Renal cortical epithelial cell (primary cell): Measurements from ENCODE around the gene CD300LD. TPM values are rescaled to one million over a fixed set of nuclear protein-coding genes. Genes with fewer than 3 reads are reported as not detected.
"Not testable (repeated sequence)": the region's sequence is repeated elsewhere in the genome, so short reads cannot be mapped to it uniquely, and the experiment has no call there.

Experiments
- DNase-seq: peaks from one replicate; pipeline ENCODE4 v3.0.0-alpha.2; 2011; ENCODE audit warnings: low read depth
- total RNA-seq: library from RNA; depleted of rRNA; stranded (reverse); fragments of >200 nt; gene quantifications from 2 replicates; pipeline ENCODE4 v1.2.3, GENCODE V29; 2014

The CD300LD gene
- not detected in 2 replicates for total RNA-seq

DNA sequence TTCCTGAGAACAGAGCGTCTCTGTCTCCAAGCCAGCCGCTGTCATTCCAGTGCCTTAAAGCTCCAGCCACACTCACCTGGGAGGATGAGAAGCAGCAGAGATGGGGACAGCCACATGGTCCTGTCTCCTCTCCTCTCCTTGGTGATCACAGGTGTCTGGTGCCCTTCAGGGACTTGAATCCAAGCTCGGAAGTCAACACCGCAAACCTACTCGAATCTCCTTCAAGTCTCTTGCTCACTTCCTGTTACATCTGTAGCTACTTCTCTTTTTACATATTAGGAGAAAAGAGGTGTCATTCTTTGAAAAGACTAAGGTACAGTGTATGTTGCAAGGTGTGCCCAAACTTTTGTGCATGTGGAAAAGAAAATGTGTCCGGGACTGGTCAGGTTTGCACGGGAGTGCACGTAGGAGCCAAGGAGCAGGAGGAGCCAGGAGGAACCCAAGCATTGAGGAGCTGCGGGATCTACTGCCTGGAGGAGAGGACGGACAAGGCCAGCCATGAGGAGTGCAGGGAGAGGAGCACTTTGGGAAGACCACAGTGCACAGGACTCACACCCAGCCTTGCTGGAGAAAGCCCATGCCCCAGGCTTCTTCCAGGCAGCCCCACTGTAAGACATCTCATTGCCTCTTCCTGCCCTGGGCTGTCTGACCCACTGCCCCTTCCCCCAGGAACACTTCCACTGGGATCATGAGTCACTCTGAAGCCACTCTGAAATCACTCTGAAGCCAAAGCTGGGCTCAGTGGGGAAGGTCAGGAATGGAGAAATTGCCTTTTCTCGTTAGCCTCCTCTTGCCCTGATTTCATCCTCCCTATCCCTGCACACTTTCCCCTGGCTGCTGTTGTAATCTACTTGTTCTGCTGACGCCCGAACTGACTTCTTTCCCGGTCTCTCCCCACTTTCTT lies at the start of gene CD300LD:
CD300LD (minus strand) TSS at position 197 of the 904 bp plus-strand sequence; CDS start at position 116, 81 bp downstream.
- DNase-seq, result no peak

DNA sequence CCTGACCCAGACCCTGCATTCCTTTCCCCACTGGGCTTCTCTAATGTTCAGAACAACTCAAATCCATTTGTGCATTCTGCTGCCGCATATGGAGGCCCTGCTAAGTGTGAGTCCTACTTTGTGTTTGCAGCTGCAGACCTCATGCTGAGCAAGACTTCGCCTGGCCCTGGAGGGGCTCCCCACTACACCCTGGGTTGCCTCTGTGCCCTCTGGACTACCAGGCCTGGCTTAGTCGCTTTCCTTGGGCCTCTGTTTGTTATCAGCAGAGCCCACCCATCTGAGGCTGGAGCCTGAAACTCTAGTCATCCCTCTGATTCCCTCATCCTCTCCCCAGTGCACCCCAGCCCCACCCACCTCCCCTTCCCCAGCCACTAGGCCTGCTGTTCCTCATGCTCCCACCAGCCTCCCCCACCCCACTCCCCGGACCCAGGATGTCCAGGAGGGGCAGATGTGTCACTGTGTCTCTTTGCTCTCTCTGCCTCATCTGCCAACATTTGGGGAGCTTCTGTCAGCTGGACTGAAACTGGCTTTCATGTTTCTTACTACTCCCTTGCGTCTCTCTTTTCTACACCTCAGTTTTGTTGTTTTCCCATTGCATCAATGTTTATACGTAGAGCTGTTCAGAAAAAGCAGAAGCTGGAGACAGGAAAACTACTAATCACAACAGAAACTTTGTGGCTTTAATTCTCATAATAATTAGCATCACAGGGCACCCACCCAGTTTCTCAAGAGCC lies 49.3 kb upstream of the CD300LD start:
- no peak for DNase-seq

DNA sequence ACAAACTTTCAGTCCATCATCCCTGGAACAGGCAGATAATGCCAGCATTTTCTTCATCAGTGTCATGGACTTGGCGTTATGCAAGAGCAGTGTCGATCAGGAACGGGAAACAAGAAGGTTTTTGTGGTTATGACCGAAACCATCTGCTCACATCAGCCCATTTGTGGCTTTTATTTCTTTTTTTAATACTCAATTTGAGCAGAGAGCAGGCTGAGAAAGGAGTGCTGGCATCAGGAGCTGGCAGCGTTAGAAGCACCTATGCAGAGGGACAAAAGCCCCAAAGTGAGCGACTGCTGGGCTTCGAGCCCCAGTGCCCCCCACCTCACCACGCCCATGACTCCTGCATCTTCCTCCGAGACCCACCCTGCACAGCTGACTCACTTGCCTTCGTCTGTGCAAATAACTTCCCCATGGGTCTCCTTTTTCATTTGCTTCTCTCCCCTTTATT lies 47.6 kb upstream of the CD300LD start:
- DNase-seq, result no peak

DNA sequence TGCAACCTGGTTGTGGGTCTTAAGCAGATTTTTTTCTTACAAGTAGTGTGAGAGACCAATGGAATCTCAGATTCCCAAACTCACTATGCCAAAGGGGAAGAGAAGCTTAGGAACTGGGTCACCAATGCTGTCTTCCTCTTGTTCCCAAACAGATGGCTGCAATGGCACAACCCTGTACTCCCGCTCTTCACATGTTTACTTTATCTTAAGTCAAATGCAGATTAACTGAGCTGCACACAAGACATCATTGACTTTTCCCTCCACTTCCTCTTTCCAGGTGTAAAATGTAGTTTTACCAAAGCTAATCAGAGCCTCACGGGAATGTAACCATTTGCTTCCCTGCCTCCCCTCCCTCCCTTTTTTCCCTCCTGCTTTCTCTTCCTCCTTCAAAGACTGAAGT lies 45.8 kb upstream of the CD300LD start:
- no peak for DNase-seq

DNA sequence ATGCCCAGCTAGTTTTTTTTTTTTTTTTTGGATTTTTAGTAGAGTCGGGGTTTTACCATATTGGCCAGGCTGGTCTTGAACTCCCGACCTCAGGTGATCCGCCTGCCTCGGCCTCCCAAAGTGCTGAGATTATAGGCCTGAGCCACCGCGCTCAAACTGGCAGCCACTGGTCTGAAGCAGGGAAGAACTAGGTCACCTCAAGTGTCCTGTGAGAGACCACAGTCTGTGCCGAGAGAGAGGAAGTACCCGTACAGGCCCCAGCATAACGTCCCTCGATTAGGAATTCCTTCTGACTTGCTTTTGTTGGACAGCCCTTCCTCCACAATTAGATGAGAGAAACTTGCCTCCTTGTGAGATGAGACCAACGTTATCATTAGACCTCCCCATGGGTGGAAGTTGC lies 45.2 kb upstream of the CD300LD start:
- no peak for DNase-seq

DNA sequence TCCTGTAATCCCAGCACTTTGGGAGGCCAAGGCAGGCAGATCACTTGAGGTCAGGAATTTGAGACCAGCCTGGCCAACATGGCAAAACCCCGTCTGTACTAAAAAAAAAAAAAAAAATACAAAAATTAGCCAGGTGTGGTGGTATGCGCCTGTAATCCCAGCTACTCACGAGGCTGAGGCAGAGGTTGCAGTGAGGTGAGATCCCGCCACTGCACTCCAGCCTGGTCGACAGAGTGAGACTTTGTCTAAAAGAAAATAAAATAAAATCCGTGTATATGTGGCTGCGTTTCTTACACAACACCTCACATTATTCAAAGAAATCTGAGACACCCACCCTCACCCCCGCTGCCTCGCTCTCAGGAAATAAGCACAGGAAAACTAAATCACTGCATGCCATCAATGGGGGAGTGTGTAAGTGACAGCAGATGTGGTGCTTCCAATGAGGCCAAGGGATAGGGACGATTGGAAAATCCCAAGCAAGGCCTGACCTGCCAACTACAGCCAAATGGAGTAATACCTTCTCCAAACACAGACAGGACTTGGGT lies 44.5 kb upstream of the CD300LD start:
- DNase-seq, result not testable (repeated sequence)

DNA sequence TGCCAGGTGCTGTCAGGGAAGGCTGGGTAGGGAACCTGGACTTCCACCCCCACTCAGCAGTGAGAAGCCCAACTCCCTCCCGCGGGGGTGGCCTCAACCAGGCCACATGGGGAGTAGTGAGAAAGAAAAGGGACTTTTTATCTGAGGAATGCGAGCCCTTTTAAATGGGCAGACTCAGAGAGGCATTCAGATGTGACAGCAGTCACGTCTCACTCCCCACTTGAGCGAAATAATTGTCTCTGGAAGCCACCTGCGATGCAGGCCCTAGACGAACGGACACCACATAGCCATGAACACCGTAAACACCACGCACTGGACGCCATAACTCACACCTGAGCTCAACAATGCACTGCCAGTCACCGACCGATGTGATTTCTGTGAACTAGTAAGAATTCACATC lies 43.3 kb upstream of the CD300LD start:
- peak; percentile 11 for DNase-seq

DNA sequence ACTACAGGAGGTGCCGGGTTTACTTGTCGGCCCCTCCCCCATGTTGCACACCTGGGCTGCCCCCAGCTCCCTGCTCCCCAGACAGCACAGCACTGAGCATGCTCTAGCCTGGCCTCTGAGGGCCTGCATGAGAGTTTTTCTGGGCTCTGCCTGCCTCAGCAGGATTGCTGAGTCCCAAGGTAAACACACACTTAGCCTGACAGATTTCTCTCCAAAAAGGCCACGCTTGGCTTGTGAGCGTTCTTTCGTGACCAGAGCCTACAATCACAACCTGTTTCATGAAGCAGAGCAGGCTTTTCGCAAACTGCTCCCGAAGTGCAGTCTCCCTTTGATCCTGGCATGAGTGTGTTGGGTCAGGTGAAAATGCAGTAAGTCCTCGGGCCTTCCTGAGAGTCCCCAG lies 41.2 kb upstream of the CD300LD start:
- DNase-seq, result peak; percentile 54

DNA sequence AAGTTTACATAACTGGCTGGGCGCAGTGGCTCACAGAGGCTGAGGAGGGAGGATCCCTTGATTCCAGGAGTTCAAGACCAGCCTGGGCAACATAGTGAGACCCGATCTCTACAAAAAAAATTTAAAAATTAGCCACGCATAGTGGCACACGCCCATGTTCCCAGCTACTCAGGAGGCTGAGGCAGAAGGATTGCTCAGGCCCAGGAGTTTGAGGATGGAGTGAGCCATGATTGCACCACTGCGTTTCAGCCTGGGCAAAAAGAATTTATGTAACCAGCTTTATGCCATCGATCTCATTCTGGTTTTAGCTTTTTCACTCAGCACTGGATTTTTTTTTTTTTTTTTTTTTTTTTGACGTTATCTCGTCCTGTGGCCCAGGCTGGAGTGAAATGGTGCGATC lies 40.5 kb upstream of the CD300LD start:
- DNase-seq, result no peak

DNA sequence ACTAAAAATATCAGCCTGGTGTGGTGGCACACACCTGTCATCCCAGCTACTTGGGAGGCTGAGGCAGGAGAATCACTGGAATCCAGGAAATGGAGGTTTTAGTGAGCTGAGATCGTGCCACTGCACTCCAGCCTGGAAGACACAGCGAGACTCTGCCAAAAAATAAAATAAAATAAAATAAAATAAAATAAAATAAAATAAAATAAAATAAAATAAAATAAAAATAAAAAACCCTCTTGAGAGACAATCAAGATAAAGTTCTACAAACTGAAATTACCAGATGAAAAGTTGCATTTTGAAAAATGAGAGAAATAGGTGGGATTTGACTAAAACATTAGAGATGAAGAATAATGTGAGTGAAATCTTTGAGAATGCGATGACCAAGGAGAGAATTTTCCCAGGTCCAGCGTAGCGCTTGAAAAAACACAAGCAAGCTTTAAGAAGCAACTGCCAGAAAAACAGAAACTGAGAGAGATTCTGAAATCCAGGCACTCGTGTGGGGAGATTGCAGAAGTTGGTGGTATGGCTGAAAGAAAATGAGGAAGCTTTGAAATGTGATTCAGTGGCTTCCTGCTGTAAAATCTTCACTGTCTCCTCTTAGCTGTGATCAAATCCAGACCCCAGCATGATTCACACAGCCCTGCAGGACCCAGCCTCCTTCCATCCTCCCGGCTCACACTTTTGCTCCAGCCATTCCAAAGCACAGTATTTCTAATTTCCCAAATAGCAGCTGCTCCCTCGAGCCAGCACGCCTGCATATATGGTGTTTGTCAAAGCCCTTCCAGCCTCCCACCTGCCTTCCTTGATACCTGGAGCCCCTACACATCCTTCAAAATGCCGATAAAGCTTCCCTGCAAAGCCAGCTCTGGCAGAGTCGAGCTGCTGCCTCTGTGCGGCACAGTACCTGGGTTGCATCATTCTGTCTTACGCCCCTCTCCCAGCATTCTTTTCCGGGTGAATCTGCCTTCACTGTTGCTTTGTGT lies 39.7 kb upstream of the CD300LD start:
- no peak for DNase-seq

DNA sequence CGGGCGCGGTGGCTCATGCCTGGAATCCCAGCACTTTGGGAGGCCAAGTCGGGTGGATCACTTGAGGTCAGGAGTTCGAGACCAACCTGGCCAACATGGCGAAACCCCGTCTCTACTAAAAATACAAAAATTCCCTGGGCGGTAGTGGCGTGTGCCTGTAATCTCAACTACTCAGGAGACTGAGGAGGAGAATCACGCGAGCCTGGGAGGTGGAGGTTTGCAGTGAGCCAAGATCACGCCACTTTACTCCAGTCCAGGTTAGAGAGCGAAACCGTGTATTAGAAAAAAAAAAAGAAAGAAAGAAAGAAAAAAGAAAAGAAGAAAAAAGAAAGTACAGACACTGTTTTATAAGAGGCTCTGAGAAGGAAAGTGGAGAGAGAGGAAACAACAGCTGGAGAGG lies 38.2 kb upstream of the CD300LD start:
- DNase-seq, result not testable (repeated sequence)

DNA sequence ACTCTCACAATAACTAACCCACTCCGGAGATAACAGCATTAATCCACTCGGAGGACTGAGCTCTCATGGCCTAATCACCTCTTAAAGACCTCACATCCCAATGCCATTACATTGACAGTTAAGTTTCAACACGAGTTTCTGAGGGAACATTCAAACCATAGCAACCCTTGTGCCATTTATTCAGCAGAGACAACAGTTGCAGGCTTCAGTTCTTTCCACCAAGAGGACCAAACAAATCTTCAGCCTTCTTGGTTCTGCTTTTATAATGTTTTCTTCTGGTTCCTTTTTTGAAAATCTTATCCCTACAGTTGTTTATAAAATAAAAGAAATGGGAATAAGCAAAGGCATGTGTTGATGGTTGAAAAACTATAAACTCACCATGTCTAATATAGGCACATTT lies 33.6 kb upstream of the CD300LD start:
- no peak for DNase-seq

DNA sequence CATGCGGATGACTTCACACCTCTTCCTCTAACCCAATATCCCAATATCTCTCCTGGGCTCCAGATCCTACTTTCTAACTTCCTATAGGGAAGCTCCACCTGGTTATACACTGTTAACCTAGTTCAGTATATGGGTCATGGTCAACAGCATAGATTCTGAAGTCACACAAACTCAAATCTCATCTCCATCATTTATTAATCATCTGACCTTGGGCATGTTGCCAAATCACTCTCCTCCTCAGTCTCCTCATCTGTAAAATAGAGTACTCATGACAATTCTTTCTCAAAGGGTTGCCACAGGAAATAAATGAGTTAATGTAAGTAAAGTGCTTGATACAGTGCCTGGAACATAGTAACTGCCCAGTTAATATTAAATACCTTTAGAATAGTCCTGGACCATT lies 32.0 kb upstream of the CD300LD start:
- no peak for DNase-seq

DNA sequence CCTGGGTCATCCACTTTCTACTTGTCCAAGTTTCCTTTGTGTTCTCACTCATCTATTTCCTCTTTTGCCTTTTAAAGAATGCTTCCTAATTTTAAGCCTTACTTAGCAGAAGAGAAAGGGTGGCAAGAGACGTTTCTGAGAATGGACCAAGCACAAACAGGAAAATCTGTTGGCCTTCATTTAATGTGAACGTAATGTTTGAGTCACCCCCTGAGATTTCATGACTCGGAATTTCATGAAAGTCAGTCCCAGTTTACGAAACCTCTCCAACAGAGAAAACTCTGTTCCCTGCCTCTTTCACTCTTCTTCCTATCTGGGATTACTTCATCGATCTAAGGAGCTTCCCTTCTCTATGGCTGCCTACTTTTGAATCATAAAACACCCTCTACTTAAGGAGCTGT lies 31.6 kb upstream of the CD300LD start, which contains the start of gene CD300E:
CD300E (minus strand) TSS at position 46 of the 401 bp plus-strand sequence. CDS start 117 bp downstream, outside the sequence.
- no peak for DNase-seq

DNA sequence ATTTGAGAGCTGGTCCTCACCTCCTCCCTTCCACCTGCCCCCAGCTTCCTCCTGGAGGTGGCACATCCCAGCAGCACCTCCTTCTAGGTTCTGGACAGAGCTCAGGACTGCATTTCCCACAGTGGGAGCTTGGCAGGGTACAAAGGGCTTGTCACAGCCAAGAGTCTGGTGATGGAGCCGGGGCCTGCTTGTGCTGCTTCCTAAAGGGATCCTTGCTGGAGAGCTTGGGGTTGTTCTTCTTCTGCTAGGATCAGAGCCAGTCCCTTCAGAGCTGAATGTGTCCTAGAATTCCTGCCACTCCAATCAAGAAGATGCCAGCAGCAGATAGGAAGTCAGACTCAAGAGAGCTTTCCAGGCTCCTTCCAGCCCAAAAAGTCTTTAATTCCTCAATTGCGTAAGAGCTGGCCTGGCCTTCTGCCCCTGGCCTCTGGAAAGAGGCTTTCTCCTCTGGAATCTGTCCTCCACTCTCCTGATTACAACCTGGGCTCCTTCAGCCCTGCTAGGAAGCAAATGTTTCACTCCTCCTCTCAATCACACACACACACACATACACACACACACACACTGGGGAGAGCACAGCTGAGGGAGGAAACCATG lies 27.1 kb upstream of the CD300LD start:
- no peak for DNase-seq

DNA sequence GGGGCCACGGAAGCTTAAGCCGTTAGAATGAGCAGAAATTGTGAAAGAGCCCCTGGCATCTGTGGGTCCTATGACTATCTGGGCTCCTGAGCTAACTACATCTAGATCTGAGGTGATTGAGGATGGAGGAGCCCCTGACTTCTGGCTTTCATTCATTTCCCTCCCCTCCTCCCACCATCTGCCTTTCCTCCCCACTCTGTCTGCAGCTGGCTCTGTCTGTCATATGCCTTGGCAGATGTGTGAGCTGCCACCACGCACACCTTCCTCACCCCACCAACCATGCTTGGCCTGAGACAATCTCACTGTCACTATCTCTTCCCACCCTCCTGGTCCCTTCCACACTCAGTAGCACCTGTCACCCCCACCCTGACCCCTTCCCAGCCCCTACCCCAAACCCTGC lies 26.4 kb upstream of the CD300LD start:
- no peak for DNase-seq

DNA sequence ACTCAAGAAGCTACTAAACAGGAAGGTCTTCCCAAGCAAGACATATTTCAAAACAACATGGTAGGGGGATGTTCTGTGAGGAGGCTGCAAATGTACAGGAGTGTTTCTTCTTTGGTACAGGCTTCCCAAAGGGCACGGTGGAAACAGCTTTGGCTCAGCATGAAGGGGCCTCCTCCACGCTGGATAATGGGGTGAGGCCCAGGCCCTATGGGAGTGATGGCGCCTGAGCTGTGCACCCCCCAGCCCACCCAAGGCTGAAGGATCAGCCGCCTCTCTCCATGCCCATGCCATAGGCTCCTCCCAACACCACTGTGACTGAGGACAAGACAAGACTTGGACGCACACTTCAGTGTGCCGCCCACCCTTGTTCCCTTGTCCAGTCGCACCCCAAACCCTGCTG lies 24.6 kb upstream of the CD300LD start:
- DNase-seq, result no peak

DNA sequence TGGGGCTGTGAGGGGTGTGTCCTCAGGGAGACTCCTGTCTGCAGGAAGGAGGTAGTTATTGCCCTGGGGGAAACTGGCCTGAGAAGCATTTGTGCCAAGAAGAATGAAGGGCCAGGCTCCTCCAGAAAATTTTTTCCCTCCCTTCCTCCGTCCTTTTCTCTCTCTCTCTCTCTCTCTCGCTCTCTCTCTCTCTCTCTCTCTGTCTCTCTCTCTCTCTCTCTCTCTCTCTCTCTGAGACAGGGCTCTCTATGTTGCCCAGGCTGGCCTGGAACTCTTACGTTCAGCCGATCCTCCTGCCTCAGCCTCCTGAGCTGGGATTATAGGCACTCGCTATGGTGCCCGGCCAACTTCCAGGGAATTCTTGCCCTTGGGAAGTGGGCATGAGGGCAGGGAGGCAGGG lies 20.0 kb upstream of the CD300LD start:
- DNase-seq, result no peak

DNA sequence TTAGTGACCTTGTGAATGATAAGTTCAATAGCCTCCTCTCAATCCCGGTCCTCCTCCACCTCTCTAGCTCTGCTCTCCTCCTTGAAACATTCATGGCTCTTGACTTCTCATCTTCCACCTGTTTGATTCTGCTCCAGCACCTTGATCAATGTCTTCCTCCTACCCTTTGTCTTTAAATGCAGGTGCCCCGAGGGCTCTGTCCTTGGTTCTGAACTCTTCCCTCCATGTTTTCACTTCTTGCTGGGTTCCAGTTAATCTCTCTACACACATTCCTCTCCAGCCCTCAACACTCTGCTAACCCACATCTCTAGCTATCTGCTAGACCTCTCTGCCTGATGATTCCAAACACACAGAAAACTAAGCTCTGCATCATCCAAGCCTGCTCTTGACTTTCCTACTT lies 18.0 kb upstream of the CD300LD start:
- peak; percentile 4 for DNase-seq

DNA sequence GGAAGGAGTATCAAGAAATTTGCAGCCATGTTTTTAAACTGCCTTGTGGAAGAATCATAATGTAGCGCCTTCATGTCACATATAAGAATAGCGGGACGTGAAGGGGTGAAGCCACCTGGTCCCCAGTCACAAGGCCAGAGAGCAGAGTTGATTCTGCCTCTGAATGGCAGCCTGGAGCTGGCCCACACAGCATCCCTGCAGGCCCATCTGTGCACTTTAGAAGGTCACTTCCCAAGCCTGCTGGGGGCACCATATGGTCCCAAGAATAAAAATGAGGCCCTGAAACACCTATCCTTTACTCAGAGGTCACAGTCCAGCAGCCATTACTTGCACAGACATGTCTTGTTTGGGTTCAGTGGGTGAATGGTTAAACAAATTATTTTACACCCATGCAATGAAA lies 16.4 kb upstream of the CD300LD start:
- DNase-seq, result no peak

DNA sequence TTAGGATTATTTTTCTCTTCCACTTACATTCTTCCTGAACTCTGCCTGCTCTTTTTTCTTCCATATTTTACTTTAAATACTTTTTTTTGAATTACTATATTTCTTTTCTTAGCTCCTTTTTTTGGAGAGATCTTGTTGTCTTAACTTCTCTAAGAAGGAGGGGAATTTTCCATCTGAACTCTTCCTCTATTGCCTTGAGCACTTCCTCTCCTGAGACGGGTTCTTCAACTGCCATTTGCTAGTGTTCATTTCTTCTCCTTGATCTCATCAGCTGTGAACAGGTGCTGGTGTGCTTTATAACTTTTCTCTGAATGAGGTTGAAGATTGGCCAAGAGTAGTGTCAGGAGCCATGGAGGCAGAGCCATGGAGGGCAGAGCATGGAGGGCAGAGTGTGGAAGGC lies 15.1 kb upstream of the CD300LD start:
- DNase-seq, result no peak
